WTC11 (cell line): ENCODE measurements around the gene ZNF500. TPM values are rescaled to one million over a fixed set of nuclear protein-coding genes. Genes with fewer than 3 reads are reported as not detected.

Experiments
- AFF4 ChIP-seq: sonication (generic); formaldehyde crosslinking; IDR thresholded peaks from 2 replicates; pipeline ENCODE4 v1.8.1; 2023; ENCODE audit warnings: mild to moderate bottlenecking, missing genetic modification reagents, borderline replicate concordance
- ARID4B ChIP-seq: sonication (generic); formaldehyde crosslinking; IDR thresholded peaks from 2 replicates; pipeline ENCODE4 v1.8.0; 2023; ENCODE audit warnings: missing genetic modification reagents, mild to moderate bottlenecking, borderline replicate concordance
- ATF3 ChIP-seq: sonication (generic); formaldehyde crosslinking; conservative IDR thresholded peaks from 2 replicates; pipeline ENCODE4 v1.8.1; 2022; ENCODE audit warnings: mild to moderate bottlenecking, missing genetic modification reagents
- ATF6 ChIP-seq: sonication (generic); formaldehyde crosslinking; IDR thresholded peaks from 2 replicates; pipeline ENCODE4 v1.8.1; 2023; ENCODE audit warnings: mild to moderate bottlenecking, missing genetic modification reagents
- CREM ChIP-seq: sonication (generic); formaldehyde crosslinking; IDR thresholded peaks from 2 replicates; pipeline ENCODE4 v1.8.1; 2022; ENCODE audit warnings: mild to moderate bottlenecking, missing genetic modification reagents, moderate library complexity
- E2F1 ChIP-seq: sonication (generic); formaldehyde crosslinking; IDR thresholded peaks from 2 replicates; pipeline ENCODE4 v1.8.0; 2022; ENCODE audit warnings: mild to moderate bottlenecking, missing genetic modification reagents
- ETV6 ChIP-seq: sonication (generic); formaldehyde crosslinking; IDR thresholded peaks from 2 replicates; pipeline ENCODE4 v1.8.1; 2022; ENCODE audit warnings: mild to moderate bottlenecking, missing genetic modification reagents
- FOXP4 ChIP-seq: sonication (generic); formaldehyde crosslinking; IDR thresholded peaks from 2 replicates; pipeline ENCODE4 v1.8.0; 2022; ENCODE audit warnings: mild to moderate bottlenecking, missing genetic modification reagents
- GABPB1 ChIP-seq: sonication (generic); formaldehyde crosslinking; IDR thresholded peaks from 2 replicates; pipeline ENCODE4 v1.8.1; 2023; ENCODE audit warnings: mild to moderate bottlenecking, missing genetic modification reagents
- GTF2I ChIP-seq: fragments of 250-450 bp; sonication (Bioruptor Pico); conservative IDR thresholded peaks from 2 replicates; pipeline ENCODE4 v1.4.0; 2021; ENCODE audit warnings: mild to moderate bottlenecking
- JUN ChIP-seq: sonication (generic); formaldehyde crosslinking; IDR thresholded peaks from 2 replicates; pipeline ENCODE4 v1.8.0; 2023; ENCODE audit warnings: mild to moderate bottlenecking, missing genetic modification reagents
- NFATC4 ChIP-seq: fragments of 250-450 bp; sonication (Bioruptor Pico); IDR thresholded peaks from 2 replicates; pipeline ENCODE4 v1.9.0; 2021; ENCODE audit warnings: mild to moderate bottlenecking
- NFYB ChIP-seq: sonication (generic); formaldehyde crosslinking; conservative IDR thresholded peaks from 2 replicates; pipeline ENCODE4 v1.8.0; 2022; ENCODE audit warnings: low read depth, missing genetic modification reagents
- NR1H2 ChIP-seq: sonication (generic); formaldehyde crosslinking; IDR thresholded peaks from 2 replicates; pipeline ENCODE4 v1.9.0; 2021; ENCODE audit warnings: mild to moderate bottlenecking, moderate library complexity, missing genetic modification reagents
- PREB ChIP-seq: sonication (generic); formaldehyde crosslinking; IDR thresholded peaks from 2 replicates; pipeline ENCODE4 v1.8.1; 2022; ENCODE audit warnings: mild to moderate bottlenecking, missing genetic modification reagents, moderate library complexity, borderline replicate concordance
- PRRX2 ChIP-seq: fragments of 250-450 bp; sonication (Bioruptor Pico); IDR thresholded peaks from 2 replicates; pipeline ENCODE4 v1.8.0; 2021; ENCODE audit warnings: mild to moderate bottlenecking
- SP1 ChIP-seq: sonication (generic); formaldehyde crosslinking; conservative IDR thresholded peaks from 2 replicates; pipeline ENCODE4 v1.8.1; 2022; ENCODE audit warnings: missing genetic modification reagents
- TEAD4 ChIP-seq: sonication (generic); formaldehyde crosslinking; IDR thresholded peaks from 2 replicates; pipeline ENCODE4 v1.8.0; 2022; ENCODE audit warnings: mild to moderate bottlenecking, missing genetic modification reagents
- ZNF281 ChIP-seq: sonication (generic); formaldehyde crosslinking; IDR thresholded peaks from 2 replicates; pipeline ENCODE4 v1.8.0; 2023; ENCODE audit warnings: mild to moderate bottlenecking, missing genetic modification reagents
- ZNF317 ChIP-seq: sonication (generic); formaldehyde crosslinking; IDR thresholded peaks from 2 replicates; pipeline ENCODE4 v1.8.1; 2023; ENCODE audit warnings: low read depth, mild to moderate bottlenecking, moderate library complexity, missing genetic modification reagents, borderline replicate concordance
- ZNF396 ChIP-seq: fragments of 250-450 bp; sonication (Bioruptor Pico); IDR thresholded peaks from 2 replicates; pipeline ENCODE4 v1.8.0; 2021; ENCODE audit warnings: mild to moderate bottlenecking, moderate library complexity, borderline replicate concordance
- total RNA-seq: library from RNA; stranded (reverse); gene quantifications from 3 replicates; pipeline ENCODE4 v1.2.3, GENCODE V29; 2021

The ZNF500 gene
- total RNA-seq, 1 experiment from 2014 or later: 19.9 TPM

GRCh38 chr16:4766875-4767628, at the start of gene ZNF500 (continued):
- TF ChIP-seq ARID4B (CRISPR knock-in tag): peak; percentile 78; the same call in 1 of the 2 replicates
- no peak for TF ChIP-seq NR1H2 (CRISPR knock-in tag)
- no peak for TF ChIP-seq GTF2I (CRISPR knock-in tag)
- peak; percentile 43; the same call in 1 of the 2 replicates for TF ChIP-seq ZNF281 (CRISPR knock-in tag)
- no peak for TF ChIP-seq NFATC4 (CRISPR knock-in tag)
- TF ChIP-seq FOXP4 (CRISPR knock-in tag): peak; percentile 81
- no peak for TF ChIP-seq ATF3 (CRISPR knock-in tag)
- TF ChIP-seq NFYB (CRISPR knock-in tag): peak; percentile 77
- TF ChIP-seq AFF4: no peak
- no peak for TF ChIP-seq CREM (CRISPR knock-in tag)
- no peak for TF ChIP-seq PRRX2
- TF ChIP-seq E2F1: no peak
- TF ChIP-seq ATF6: no peak
- TF ChIP-seq ETV6 (CRISPR knock-in tag): no peak
- TF ChIP-seq ZNF317 (CRISPR knock-in tag): no peak
- peak; percentile 71 for TF ChIP-seq GABPB1 (CRISPR knock-in tag)
- no peak for TF ChIP-seq PREB
- no peak for TF ChIP-seq ZNF396 (CRISPR knock-in tag)
- no peak for TF ChIP-seq TEAD4 (CRISPR knock-in tag)
- peak; percentile 100 for TF ChIP-seq SP1 (CRISPR knock-in tag)
- no peak for TF ChIP-seq JUN (CRISPR knock-in tag)
